Endothelial cell of umbilical vein (primary cell): Measurements from ENCODE around the gene NFATC2. TPM values are rescaled to one million over a fixed set of nuclear protein-coding genes. Genes with fewer than 3 reads are reported as not detected.

Source experiments
- BruUV-seq: library from RNA; stranded (reverse); fragments of 400-500 nt; replicated peaks from 2 replicates; lab custom pipeline; 2021; lab: Mats Ljungman, UMichigan
- CTCF ChIA-PET: fragments of 300-600, 350-600 bp; sonication (Branson Sonifier 250); formaldehyde crosslinking; loops from one replicate; lab custom pipeline; 2021; ENCODE audit warnings: antibody characterized with exemption, inconsistent platforms; lab: Charles Lee
- POLR2A ChIA-PET: fragments of 300-600, 350-600 bp; sonication (Branson Sonifier 250); formaldehyde crosslinking; loops from one replicate; lab custom pipeline; 2021; ENCODE audit warnings: antibody characterized with exemption, inconsistent platforms; lab: Charles Lee
- DNase-seq: peaks from one replicate; pipeline ENCODE4 v3.0.0-alpha.2; 2011; ENCODE audit warnings: low read depth, low spot score
- FAIRE-seq: peaks from 2 replicates; lab custom pipeline; 2011; peaks lifted over from hg19 to GRCh38; lab: Jason Lieb, UNC
- H2AFZ ChIP-seq: 2 replicates; pipeline ENCODE4 v1.6.0; 2012; ENCODE audit warnings: low read depth, low read length, control low read depth, inconsistent platforms
- H3K27ac ChIP-seq: 2 replicates; pipeline ENCODE4 v1.5.1; 2011; ENCODE audit warnings: low read depth, mild to moderate bottlenecking, control low read depth, low read length, moderate library complexity; ENCODE audit not compliant: insufficient read depth
- H3K27me3 ChIP-seq, 2 experiments: 2 replicates each; pipeline versions ENCODE4 v1.6.0 to v1.6.1; 2011; ENCODE audit warnings: low read length in 2 of 2, mixed read lengths in 1 of 2; ENCODE audit not compliant: control insufficient read depth in 2 of 2, insufficient read depth in 2 of 2
- H3K36me3 ChIP-seq, 2 experiments: 2 replicates in 1 of 2; 3 replicates in 1 of 2; pipeline ENCODE4 v1.5.1; 2011; ENCODE audit warnings: low read length in 2 of 2, mild to moderate bottlenecking in 1 of 2, moderate library complexity in 1 of 2; ENCODE audit not compliant: control insufficient read depth in 2 of 2, insufficient read depth in 2 of 2; ENCODE audit errors: extremely low read depth in 1 of 2
- H3K4me1 ChIP-seq: 3 replicates; pipeline ENCODE4 v1.5.1; 2011; ENCODE audit warnings: mild to moderate bottlenecking, low read length; ENCODE audit not compliant: control insufficient read depth, insufficient read depth; ENCODE audit errors: extremely low read depth
- H3K4me2 ChIP-seq: 2 replicates; pipeline ENCODE4 v1.6.1; 2011; ENCODE audit warnings: low read length, control low read depth, mixed read lengths; ENCODE audit not compliant: insufficient read depth
- H3K4me3 ChIP-seq, 3 experiments: fragments of 200-600 bp in 1 of 3; sonication (generic), shearing (Covaris generic) in 1 of 3; replicated peaks in 1 of 3; 2 replicates each; pipeline ENCODE4 v1.5.1; 2011 to 2016; ENCODE audit warnings: control low read depth in 3 of 3, low read length in 3 of 3, mild to moderate bottlenecking in 2 of 3, inconsistent platforms in 1 of 3, low read depth in 1 of 3, moderate library complexity in 1 of 3; ENCODE audit not compliant: insufficient read depth in 1 of 3
- H3K79me2 ChIP-seq: 2 replicates; pipeline ENCODE4 v1.6.0; 2012; ENCODE audit warnings: low read length, inconsistent platforms; ENCODE audit not compliant: control insufficient read depth, insufficient read depth
- H3K9ac ChIP-seq: replicated peaks from 2 replicates; pipeline ENCODE3; 2011; ENCODE audit warnings: low read length, control low read depth; ENCODE audit not compliant: insufficient read depth; ENCODE audit errors: extremely low read depth
- H3K9me1 ChIP-seq: replicated peaks from 3 replicates; pipeline ENCODE4 v1.6.0; 2011; ENCODE audit warnings: mild to moderate bottlenecking, low read length; ENCODE audit not compliant: control insufficient read depth, insufficient read depth; ENCODE audit errors: extremely low read depth
- H3K9me3 ChIP-seq: replicated peaks from 2 replicates; pipeline ENCODE4 v1.5.1; 2012; ENCODE audit warnings: low read length, inconsistent platforms; ENCODE audit not compliant: control insufficient read depth, insufficient read depth
- H4K20me1 ChIP-seq: replicated peaks from 2 replicates; pipeline ENCODE3; 2011; ENCODE audit warnings: mild to moderate bottlenecking, low read length; ENCODE audit not compliant: control insufficient read depth, insufficient read depth; ENCODE audit errors: extremely low read depth
- CTCF ChIP-seq, 2 donors: IDR thresholded peaks; 1 replicate in 1 of 2; 2 replicates in 1 of 2; pipeline ENCODE4 v1.5.1; 2011; ENCODE audit warnings: low read length in 2 of 2, mild to moderate bottlenecking in 2 of 2, moderate library complexity in 2 of 2, control low read depth in 1 of 2, inconsistent platforms in 1 of 2, low read depth in 1 of 2; ENCODE audit not compliant: insufficient read depth in 1 of 2; ENCODE audit errors: extremely low read depth in 1 of 2
- FOS ChIP-seq: IDR thresholded peaks from 2 replicates; pipeline ENCODE4 v1.6.1; 2011; ENCODE audit warnings: mild to moderate bottlenecking, low read length, moderate library complexity, borderline replicate concordance; ENCODE audit not compliant: insufficient read depth
- POLR2A ChIP-seq: IDR thresholded peaks from 2 replicates; pipeline ENCODE4 v1.6.1; 2012; ENCODE audit warnings: low read depth, mild to moderate bottlenecking, control low read depth, low read length
- dilution Hi-C: fragments of 300-500 bp; cut with MboI; formaldehyde crosslinking; loops from one replicate; pipeline ENCODE4 v1.15.0; 2019; ENCODE audit warnings: low sequenced_read_pairs; ENCODE audit not compliant: extremely low pct_ligation_motif_present
- intact Hi-C: fragments of 100-400 bp; cut with micrococcal nuclease; formaldehyde crosslinking; loops from one replicate; pipeline ENCODE4 v1.10.0; 2022
- polyA plus RNA-seq, 4 experiments: library from polyadenylated mRNA; depleted of rRNA in 3 of 4; stranded (reverse) in 3 of 4; unstranded in 1 of 4; fragments of >200 nt; gene quantifications; 2 replicates each; pipeline versions ENCODE4 v1.2.1 to v1.2.3, GENCODE V29; 2011 to 2012; ENCODE audit warnings: missing spikeins in 1 of 4
- total RNA-seq: library from RNA; stranded (reverse); gene quantifications from 2 replicates; pipeline ENCODE4 v1.2.3, GENCODE V29; 2021
- TF ChIP-seq, protein P1 (sequence below): IDR thresholded peaks from 2 replicates; pipeline ENCODE4 v1.6.1; 2011; ENCODE audit not compliant: insufficient read depth, insufficient read length

NFATC2 gene
- total and polyA plus RNA-seq, 2 donors (not counting 3 experiments of a cell fraction or from before 2014, with no cell fraction given) = 3.1 to 13.0 TPM

GRCh38 chr20:51450221-51450712, 92.3 kb downstream of the NFATC2 start:
- intact Hi-C loops (no loop called here), dilution Hi-C loops (no loop called here)
- TF ChIP-seq, protein P1, sequence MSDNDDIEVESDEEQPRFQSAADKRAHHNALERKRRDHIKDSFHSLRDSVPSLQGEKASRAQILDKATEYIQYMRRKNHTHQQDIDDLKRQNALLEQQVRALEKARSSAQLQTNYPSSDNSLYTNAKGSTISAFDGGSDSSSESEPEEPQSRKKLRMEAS = no peak
- no peak for TF ChIP-seq FOS
- Histone ChIP-seq H4K20me1 (no peaks in the 10 kb centered on the region), H3K9me3 (no peaks in the 10 kb centered on the region), H3K4me1 (peaks cover 20% of the 10 kb centered on the region), H3K27ac (no peak overlapping the region), H3K4me3 (no peak overlapping the region), H3K36me3 (peaks cover 0 to 1% of the 10 kb centered on the region in 2 experiments), H3K9me1 (no peaks in the 10 kb centered on the region), H3K79me2 (no peaks in the 10 kb centered on the region), H3K27me3 (no peaks in the 10 kb centered on the region), H2AFZ (no peak overlapping the region), H3K4me2 (no peak overlapping the region), H3K9ac (no peak overlapping the region)
- no TSS peak for BruUV-seq
- DNase-seq (no peak), FAIRE-seq (no peak)
- ChIA-PET CTCF (interaction anchor here (0.8 to 2.0 kb wide), 3 partner anchors 57 to 145 kb away, joined by 3 to 12 read pairs (median 6); no protein-coding TSS in a partner anchor), POLR2A (no interaction called here)

GRCh38 chr20:51449498-51450220, 92.9 kb downstream of the NFATC2 start:
- Histone ChIP-seq H4K20me1 (no peaks in the 10 kb centered on the region), H3K27me3 (no peaks in the 10 kb centered on the region), H3K4me2 (no peak overlapping the region), H3K9me1 (no peaks in the 10 kb centered on the region), H3K9ac (no peak overlapping the region), H2AFZ (no peak overlapping the region), H3K4me1 (peaks cover 20% of the 10 kb centered on the region), H3K79me2 (no peaks in the 10 kb centered on the region), H3K27ac (no peak overlapping the region), H3K36me3 (peaks cover 0 to 1% of the 10 kb centered on the region in 2 experiments), H3K4me3 (no peak overlapping the region), H3K9me3 (no peaks in the 10 kb centered on the region)
- no peak for TF ChIP-seq CTCF (IDR thresholded peaks at IDR 0.05; ENCODE audit: extremely low read depth in 1 of 2, insufficient read depth in 1 of 2, low read depth in 1 of 2, low read length in 2 of 2)
- TF ChIP-seq FOS = no peak
- no peak for TF ChIP-seq POLR2A
- DNase-seq = no peak
- intact Hi-C loops = no loop called here
- ChIA-PET CTCF (interaction anchor here (1.3 to 2.0 kb wide), 2 partner anchors 64 to 145 kb away, joined by 6 to 12 read pairs; no protein-coding TSS in a partner anchor), POLR2A (no interaction called here)
- no peak for FAIRE-seq
- BruUV-seq = no TSS peak
- dilution Hi-C loops = no loop called here
